ENCODE data around the gene CDC14A.
"Not testable (repeated sequence)": the region's sequence is repeated elsewhere in the genome, so short reads cannot be mapped to it uniquely, and the experiment has no call there.

CDC14A gene

GRCh38 chr1:100331146-100331545 lies 21.2 kb upstream of the CDC14A start:
- H3K4me3 ChIP-seq (ENCODE audit: low read depth, low read length): not testable (repeated sequence)

GRCh38 chr1:100332331-100332730 lies 20.0 kb upstream of the CDC14A start:
- no peak overlapping the region for H3K4me3 ChIP-seq (ENCODE audit: low read depth, low read length)

- H3K4me3 ChIP-seq (ENCODE audit: low read depth, low read length): no peak overlapping the region
These were observed 16.9 kb upstream of the CDC14A start for GRCh38 chr1:100335436-100335835.

GRCh38 chr1:100337878-100338277 lies 14.4 kb upstream of the CDC14A start:
- H3K4me3 ChIP-seq (ENCODE audit: low read depth, low read length): not testable (repeated sequence)

- H3K4me3 ChIP-seq (ENCODE audit: low read depth, low read length): not testable (repeated sequence)
These were observed 12.6 kb upstream of the CDC14A start for GRCh38 chr1:100339735-100340134.

- H3K4me3 ChIP-seq (ENCODE audit: low read depth, low read length): no peak overlapping the region
These were observed 11.8 kb upstream of the CDC14A start for GRCh38 chr1:100340494-100340893.

- H3K4me3 ChIP-seq (ENCODE audit: low read depth, low read length): no peak overlapping the region
These were observed 10.0 kb upstream of the CDC14A start for GRCh38 chr1:100342348-100342747.

GRCh38 chr1:100343897-100344296 lies 8.4 kb upstream of the CDC14A start:
- no peak overlapping the region for H3K4me3 ChIP-seq (ENCODE audit: low read depth, low read length)

GRCh38 chr1:100344774-100345173 lies 7.5 kb upstream of the CDC14A start:
- no peak overlapping the region for H3K4me3 ChIP-seq (ENCODE audit: low read depth, low read length)

- no peak overlapping the region for H3K4me3 ChIP-seq (ENCODE audit: low read depth, low read length)
These were observed 5.9 kb upstream of the CDC14A start for GRCh38 chr1:100346387-100346786.

GRCh38 chr1:100347009-100347966 lies 5.0 kb upstream of the CDC14A start:
- no peak overlapping the region for H3K4me3 ChIP-seq (ENCODE audit: low read depth, low read length)

- H3K4me3 ChIP-seq (ENCODE audit: low read depth, low read length): no peak overlapping the region
These were observed 3.7 kb upstream of the CDC14A start for GRCh38 chr1:100348549-100349144.

GRCh38 chr1:100349246-100349645 lies 3.1 kb upstream of the CDC14A start:
- H3K4me3 ChIP-seq (ENCODE audit: low read depth, low read length): no peak overlapping the region

- no peak overlapping the region for H3K4me3 ChIP-seq (ENCODE audit: low read depth, low read length)
These were observed 1.6 kb upstream of the CDC14A start for GRCh38 chr1:100350787-100351094.

- H3K4me3 ChIP-seq (ENCODE audit: low read depth, low read length): peak overlapping the region; percentile 92
These were observed 1.0 kb upstream of the CDC14A start for GRCh38 chr1:100351095-100351887.

- H3K4me3 ChIP-seq (ENCODE audit: low read depth, low read length): peak overlapping the region; percentile 92
These were observed 930 bp downstream of the CDC14A start for GRCh38 chr1:100353071-100353801.

GRCh38 chr1:100353988-100354387 lies 1.7 kb downstream of the CDC14A start:
- no peak overlapping the region for H3K4me3 ChIP-seq (ENCODE audit: low read depth, low read length)

- no peak overlapping the region for H3K4me3 ChIP-seq (ENCODE audit: low read depth, low read length)
These were observed 2.7 kb downstream of the CDC14A start for GRCh38 chr1:100354971-100355394.

- H3K4me3 ChIP-seq (ENCODE audit: low read depth, low read length): no peak overlapping the region
These were observed 5.9 kb downstream of the CDC14A start for GRCh38 chr1:100358210-100358609.

GRCh38 chr1:100359139-100359538 lies 6.8 kb downstream of the CDC14A start:
- no peak overlapping the region for H3K4me3 ChIP-seq (ENCODE audit: low read depth, low read length)
